Frontal cortex (tissue), 1 donor: ENCODE results near the gene CIAO2A. TPM values are rescaled to one million over a fixed set of nuclear protein-coding genes. Genes with fewer than 3 reads are reported as not detected.

Source experiments
- small RNA-seq: library from RNA; depleted of rRNA; stranded (forward); fragments of <200 nt; gene quantifications from one replicate; pipeline ENCODE3, GENCODE V24; 2014
- total RNA-seq: library from RNA; depleted of rRNA; stranded (reverse); fragments of >200 nt; gene quantifications from one replicate; pipeline ENCODE4 v1.2.3, GENCODE V29; 2014

CIAO2A gene
- total RNA-seq, 1 donor from 2014 or later, result 44.8 TPM

Small RNAs within 50 kb of the gene (small RNA-seq; reads per million reads assigned to genes)
- not detected for gene RF00019

Other genes starting within 250 kb of the CIAO2A start
- gene DAPK2, start 47.4 kb downstream of the CIAO2A start, total RNA-seq, result 0.82 TPM
- gene SNX1, start 2.1 kb upstream of the CIAO2A start, total RNA-seq, result 26.5 TPM
- 7.7 TPM for gene SNX22, start 57.9 kb upstream of the CIAO2A start, total RNA-seq
- 186 TPM for gene PPIB, start 69.2 kb upstream of the CIAO2A start, total RNA-seq